Endodermal cell (in vitro differentiated cells): ENCODE results near the gene IMPDH1. TPM values are rescaled to one million over a fixed set of nuclear protein-coding genes. Genes with fewer than 3 reads are reported as not detected.

Source experiments
- DNase-seq: peaks from one replicate; pipeline ENCODE4 v3.0.0-alpha.2; 2017
- H3K27ac ChIP-seq: 2 replicates; pipeline ENCODE4 v1.5.1; 2013; ENCODE audit warnings: mild to moderate bottlenecking, low read depth, low read length, moderate library complexity
- H3K27me3 ChIP-seq: 2 replicates; pipeline ENCODE4 v1.6.1; 2013; ENCODE audit warnings: mild to moderate bottlenecking, low read length, moderate library complexity; ENCODE audit not compliant: insufficient read depth, control insufficient read depth, poor library complexity, severe bottlenecking
- H3K36me3 ChIP-seq: 2 replicates; pipeline ENCODE4 v1.7.0; 2013; ENCODE audit warnings: mild to moderate bottlenecking, low read length, moderate library complexity; ENCODE audit not compliant: control insufficient read depth, insufficient read depth
- H3K4me1 ChIP-seq: one replicate; pipeline ENCODE4 v1.7.0; 2013; ENCODE audit warnings: low read length; ENCODE audit not compliant: control insufficient read depth, insufficient read depth
- H3K4me3 ChIP-seq: 2 replicates; pipeline ENCODE4 v1.5.1; 2013; ENCODE audit warnings: mild to moderate bottlenecking, low read length, moderate library complexity
- H3K9ac ChIP-seq: 2 replicates; pipeline ENCODE4 v1.6.1; 2013; ENCODE audit warnings: mild to moderate bottlenecking, low read length, moderate library complexity; ENCODE audit not compliant: poor library complexity, severe bottlenecking; ENCODE audit errors: extremely low read depth
- H3K9me3 ChIP-seq: 2 replicates; pipeline ENCODE4 v1.6.1; 2013; ENCODE audit warnings: mild to moderate bottlenecking, low read length, moderate library complexity; ENCODE audit not compliant: control insufficient read depth
- H3K27ac Mint-ChIP-seq: 2 replicates; pipeline ENCODE4 v1.8.0; 2020; ENCODE audit warnings: mixed read lengths
- H3K27me3 Mint-ChIP-seq: 2 replicates; pipeline ENCODE4 v1.8.0; 2021; ENCODE audit warnings: mild to moderate bottlenecking, mixed read lengths; ENCODE audit not compliant: insufficient read depth
- H3K36me3 Mint-ChIP-seq: 2 replicates; pipeline ENCODE4 v1.8.0; 2020; ENCODE audit warnings: low read depth, mixed read lengths
- H3K4me1 Mint-ChIP-seq: 2 replicates; pipeline ENCODE4 v1.8.0; 2020; ENCODE audit warnings: mixed read lengths
- H3K4me3 Mint-ChIP-seq: 2 replicates; pipeline ENCODE4 v1.8.0; 2020; ENCODE audit warnings: mild to moderate bottlenecking, moderate library complexity, mixed read lengths
- H3K9me3 Mint-ChIP-seq: 2 replicates; pipeline ENCODE4 v1.8.0; 2020; ENCODE audit warnings: mild to moderate bottlenecking, mixed read lengths
- WGBS, 2 experiments: methylation state at CpG; one replicate each; pipeline versions ENCODE4 v1.1.5 to v1.1.7; 2013; ENCODE audit warnings: missing lambda C conversion rate in 2 of 2, mixed read lengths in 1 of 2; ENCODE audit not compliant: insufficient coverage in 1 of 2, insufficient read length in 1 of 2; 5-methylcytosine and 5-hydroxymethylcytosine counted together
- total RNA-seq, 2 donors: library from RNA; stranded (reverse); fragmentation: NEBNext Ultra II Directional in 1 of 2; extraction: Animal tissue kit (Norgen Biotek cat#: 25700) in 1 of 2; gene quantifications; 2 replicates in 1 of 2; 3 replicates in 1 of 2; pipeline ENCODE4 v1.2.1, GENCODE V29; 2021
- TF ChIP-seq, protein P1 (sequence below): fragments of 200-600 bp; sonication (generic); conservative IDR thresholded peaks from 2 replicates; pipeline ENCODE4 v1.5.0; 2021; ENCODE audit warnings: antibody characterized with exemption, mild to moderate bottlenecking

IMPDH1 gene
- total RNA-seq, 2 donors from 2014 or later, result 13.4 to 16.5 TPM

DNA sequence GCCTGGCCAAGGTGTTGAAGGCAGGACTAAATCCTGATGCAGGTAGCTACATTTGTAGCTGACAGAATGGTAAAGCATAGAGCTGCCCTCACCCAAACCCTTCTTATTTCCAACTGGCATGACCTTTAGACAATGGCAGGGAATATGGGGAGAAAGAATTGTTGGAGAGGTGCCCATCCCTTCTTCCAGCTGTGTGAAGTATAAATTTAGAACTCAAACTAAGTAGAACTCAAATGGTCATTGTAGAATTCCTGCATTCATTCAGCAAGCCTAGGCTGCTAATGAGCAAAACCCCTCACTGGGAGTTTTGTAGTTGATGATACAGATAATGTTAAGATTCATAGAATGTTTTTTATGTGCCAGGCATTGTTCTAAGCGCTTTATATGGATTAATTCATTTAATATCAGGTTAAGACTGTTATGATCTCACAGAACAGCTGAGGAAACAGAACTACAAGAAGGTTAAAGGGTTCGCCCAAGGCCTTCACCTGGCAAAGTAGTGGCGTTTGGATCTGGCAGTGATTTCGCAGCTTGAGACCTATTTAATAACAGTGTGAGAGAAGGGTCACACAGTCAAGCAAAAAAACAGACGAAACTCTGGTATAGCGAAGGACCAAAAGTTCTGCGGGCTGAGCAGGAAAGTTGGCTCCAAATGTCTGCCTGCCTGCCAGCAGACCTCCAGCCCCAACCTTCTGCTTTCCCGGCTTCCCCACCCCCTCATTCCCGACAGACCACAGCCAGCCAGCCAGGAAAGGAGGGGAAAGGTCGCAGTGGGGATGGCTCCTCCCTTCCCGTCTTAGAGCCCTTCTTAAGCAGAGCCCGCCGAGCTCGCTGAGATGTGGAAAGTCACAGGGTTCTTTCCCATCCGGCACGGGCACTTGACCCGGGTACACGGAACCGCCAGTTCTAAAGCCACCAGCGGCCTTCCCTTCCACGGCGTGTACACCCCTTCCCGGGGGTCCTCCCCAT lies 44.3 kb upstream of the IMPDH1 start:
- Histone ChIP-seq H3K27me3 (no peaks in the 10 kb centered on the region), H3K9me3 (no peaks in the 10 kb centered on the region), H3K36me3 (peaks cover 10% of the 10 kb centered on the region), H3K4me1 (peaks cover 16% of the 10 kb centered on the region), H3K4me3 (peak overlapping the region; percentile 60), H3K9ac (peak overlapping the region; percentile 16), H3K27ac (peak overlapping the region; percentile 35)
- Mint-ChIP-seq H3K36me3 (peaks cover 13% of the 10 kb centered on the region), H3K27me3 (peaks cover 13% of the 10 kb centered on the region), H3K4me3 (peak overlapping the region; percentile 95), H3K9me3 (no peaks in the 10 kb centered on the region), H3K27ac (peak overlapping the region; percentile 94), H3K4me1 (peaks cover 34% of the 10 kb centered on the region)
- DNase-seq, result peak; percentile 94
- TF ChIP-seq, protein P1, sequence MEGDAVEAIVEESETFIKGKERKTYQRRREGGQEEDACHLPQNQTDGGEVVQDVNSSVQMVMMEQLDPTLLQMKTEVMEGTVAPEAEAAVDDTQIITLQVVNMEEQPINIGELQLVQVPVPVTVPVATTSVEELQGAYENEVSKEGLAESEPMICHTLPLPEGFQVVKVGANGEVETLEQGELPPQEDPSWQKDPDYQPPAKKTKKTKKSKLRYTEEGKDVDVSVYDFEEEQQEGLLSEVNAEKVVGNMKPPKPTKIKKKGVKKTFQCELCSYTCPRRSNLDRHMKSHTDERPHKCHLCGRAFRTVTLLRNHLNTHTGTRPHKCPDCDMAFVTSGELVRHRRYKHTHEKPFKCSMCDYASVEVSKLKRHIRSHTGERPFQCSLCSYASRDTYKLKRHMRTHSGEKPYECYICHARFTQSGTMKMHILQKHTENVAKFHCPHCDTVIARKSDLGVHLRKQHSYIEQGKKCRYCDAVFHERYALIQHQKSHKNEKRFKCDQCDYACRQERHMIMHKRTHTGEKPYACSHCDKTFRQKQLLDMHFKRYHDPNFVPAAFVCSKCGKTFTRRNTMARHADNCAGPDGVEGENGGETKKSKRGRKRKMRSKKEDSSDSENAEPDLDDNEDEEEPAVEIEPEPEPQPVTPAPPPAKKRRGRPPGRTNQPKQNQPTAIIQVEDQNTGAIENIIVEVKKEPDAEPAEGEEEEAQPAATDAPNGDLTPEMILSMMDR, result no peak
- 22 to 34% methylated on average over 14 to 23 of the region's 23 CpGs for WGBS, 2 experiments

DNA sequence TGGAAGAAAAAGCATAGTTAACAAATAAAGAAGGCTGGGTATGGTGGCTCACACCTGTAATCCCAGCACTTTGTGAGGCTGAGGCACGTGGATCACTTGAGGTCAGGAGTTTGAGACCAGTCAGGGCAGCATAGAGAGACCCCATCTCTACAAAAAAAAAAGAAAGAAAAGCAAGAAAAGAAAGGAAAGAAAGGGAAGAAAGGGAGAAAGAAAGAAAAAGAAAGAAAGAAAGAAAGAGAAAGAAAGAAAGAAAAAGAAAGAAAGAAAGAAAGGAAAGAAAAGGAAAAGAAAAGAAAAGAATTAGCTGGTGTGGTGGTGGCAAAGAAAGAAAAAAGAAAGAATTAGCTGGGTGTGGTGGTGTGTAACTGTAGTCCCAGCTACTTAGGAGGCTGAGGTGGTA lies 42.8 kb upstream of the IMPDH1 start:
- Mint-ChIP-seq H3K27me3 (peaks cover 13% of the 10 kb centered on the region), H3K4me1 (peaks cover 27% of the 10 kb centered on the region), H3K36me3 (peaks cover 7% of the 10 kb centered on the region), H3K9me3 (no peaks in the 10 kb centered on the region), H3K4me3 (no peak overlapping the region), H3K27ac (no peak overlapping the region)
- Histone ChIP-seq H3K27ac (no peak overlapping the region), H3K36me3 (peaks cover 6% of the 10 kb centered on the region), H3K4me1 (peaks cover 16% of the 10 kb centered on the region), H3K4me3 (no peak overlapping the region), H3K9me3 (no peaks in the 10 kb centered on the region), H3K9ac (no peak overlapping the region), H3K27me3 (no peaks in the 10 kb centered on the region)
- DNase-seq, result no peak
- TF ChIP-seq, protein P1, result no peak
- 70 to 91% methylated on average over 1 of the region's 1 CpG for WGBS, 2 experiments

DNA sequence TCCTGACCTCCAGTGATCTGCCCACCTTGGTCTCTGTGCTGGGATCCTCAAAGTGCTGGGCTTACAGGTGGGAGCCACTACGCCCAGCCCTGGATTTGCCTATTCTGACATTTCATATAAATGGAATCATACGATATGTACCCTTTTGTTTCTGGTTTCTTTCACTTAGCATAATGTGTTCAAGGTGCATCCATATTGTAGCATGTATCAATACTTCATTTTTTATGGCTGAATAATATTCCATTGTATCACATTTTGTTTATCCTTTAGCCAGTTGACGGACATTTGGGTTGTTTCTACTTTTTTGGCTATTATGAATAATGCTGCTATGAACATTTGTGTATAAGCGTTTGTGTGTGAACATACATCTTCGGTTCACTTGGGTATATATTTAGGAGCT lies 41.1 kb upstream of the IMPDH1 start:
- Mint-ChIP-seq H3K36me3 (no peaks in the 10 kb centered on the region), H3K9me3 (no peaks in the 10 kb centered on the region), H3K4me1 (peaks cover 29% of the 10 kb centered on the region), H3K27ac (no peak overlapping the region), H3K27me3 (peaks cover 18% of the 10 kb centered on the region), H3K4me3 (no peak overlapping the region)
- 84 to 92% methylated on average over 3 to 5 of the region's 5 CpGs for WGBS, 2 experiments
- DNase-seq, result no peak
- Histone ChIP-seq H3K4me1 (peaks cover 16% of the 10 kb centered on the region), H3K27me3 (no peaks in the 10 kb centered on the region), H3K9ac (no peak overlapping the region), H3K27ac (no peak overlapping the region), H3K4me3 (no peak overlapping the region), H3K36me3 (no peaks in the 10 kb centered on the region), H3K9me3 (no peaks in the 10 kb centered on the region)
- TF ChIP-seq, protein P1, result no peak
